Fibroblast of lung (primary cell): ENCODE results near the gene HS1BP3. TPM values are rescaled to one million over a fixed set of nuclear protein-coding genes. Genes with fewer than 3 reads are reported as not detected.

ENCODE experiments used
- DNase-seq, 2 donors: peaks; one replicate each; pipeline versions ENCODE4 v3.0.0 to v3.0.0-alpha.2; 2010; ENCODE audit warnings: low read depth in 2 of 2
- H2AFZ ChIP-seq: 2 replicates; pipeline ENCODE4 v1.5.1; 2012; ENCODE audit warnings: low read length, control low read depth, inconsistent platforms
- H3K27ac ChIP-seq: 2 replicates; pipeline ENCODE4 v1.5.1; 2011; ENCODE audit warnings: low read length, control low read depth; ENCODE audit not compliant: insufficient read depth
- H3K27me3 ChIP-seq: 2 replicates; pipeline ENCODE4 v1.5.1; 2011; ENCODE audit warnings: mild to moderate bottlenecking, low read length; ENCODE audit not compliant: control insufficient read depth, insufficient read depth
- H3K36me3 ChIP-seq: 2 replicates; pipeline ENCODE4 v1.5.1; 2011; ENCODE audit warnings: low read length; ENCODE audit not compliant: control insufficient read depth, insufficient read depth
- H3K4me1 ChIP-seq: 2 replicates; pipeline ENCODE4 v1.5.1; 2011; ENCODE audit warnings: low read length; ENCODE audit not compliant: control insufficient read depth, insufficient read depth; ENCODE audit errors: extremely low read depth
- H3K4me2 ChIP-seq: 2 replicates; pipeline ENCODE4 v1.5.1; 2011; ENCODE audit warnings: low read length, control low read depth; ENCODE audit not compliant: insufficient read depth; ENCODE audit errors: extremely low read depth
- H3K4me3 ChIP-seq, 4 experiments: fragments of 200-600 bp in 1 of 4; sonication (generic) in 1 of 4; replicated peaks in 1 of 4; 2 replicates each; pipeline ENCODE4 v1.5.1; 2011 to 2016; ENCODE audit warnings: low read length in 4 of 4, low read depth in 3 of 4, mild to moderate bottlenecking in 3 of 4, control low read depth in 2 of 4, inconsistent platforms in 1 of 4, mixed read lengths in 1 of 4; ENCODE audit not compliant: insufficient read depth in 1 of 4; ENCODE audit errors: control extremely low read depth in 1 of 4
- H3K79me2 ChIP-seq: 2 replicates; pipeline ENCODE4 v1.5.1; 2012; ENCODE audit warnings: mild to moderate bottlenecking, low read length, inconsistent platforms; ENCODE audit not compliant: control insufficient read depth, insufficient read depth
- H3K9ac ChIP-seq: 2 replicates; pipeline ENCODE4 v1.5.1; 2011; ENCODE audit warnings: mild to moderate bottlenecking, low read length, control low read depth; ENCODE audit not compliant: insufficient read depth
- H3K9me3 ChIP-seq: 2 replicates; pipeline ENCODE4 v1.5.1; 2012; ENCODE audit warnings: low read depth, low read length; ENCODE audit not compliant: control insufficient read depth, insufficient read depth
- H4K20me1 ChIP-seq: 2 replicates; pipeline ENCODE4 v1.5.1; 2011; ENCODE audit warnings: low read length; ENCODE audit not compliant: control insufficient read depth, insufficient read depth; ENCODE audit errors: extremely low read depth
- CTCF ChIP-seq, 2 donors: IDR thresholded peaks in 1 of 2; conservative IDR thresholded peaks in 1 of 2; 1 replicate in 1 of 2; 2 replicates in 1 of 2; pipeline ENCODE4 v1.5.1; 2011 to 2012; ENCODE audit warnings: low read length in 2 of 2, control low read depth in 1 of 2, inconsistent platforms in 1 of 2, low read depth in 1 of 2, mild to moderate bottlenecking in 1 of 2
- EZH2 ChIP-seq: IDR thresholded peaks from 2 replicates; pipeline ENCODE4 v1.5.1; 2012; ENCODE audit warnings: low read length, control low read depth, mild to moderate bottlenecking; ENCODE audit errors: missing control alignments
- polyA plus RNA-seq, 2 donors: library from polyadenylated mRNA; depleted of rRNA in 1 of 2; stranded (reverse) in 1 of 2; unstranded in 1 of 2; fragments of >200 nt; gene quantifications; 2 replicates each; pipeline ENCODE4 v1.2.1, GENCODE V29; 2011 to 2012; ENCODE audit warnings: missing spikeins in 1 of 2
- total RNA-seq: library from RNA; depleted of rRNA; stranded (reverse); fragments of >200 nt; gene quantifications from 2 replicates; pipeline ENCODE4 v1.2.1, GENCODE V29; 2014

Gene HS1BP3
- total and polyA plus RNA-seq, 2 donors (not counting 1 experiment from before 2014, with no cell fraction given) = 17.8 to 38.1 TPM

GRCh38 chr2:20674309-20674965, 23.5 kb upstream of the HS1BP3 start:
- peak overlapping the region; percentile 16 for H3K27ac ChIP-seq
- no peak overlapping the region for H3K9ac ChIP-seq

GRCh38 chr2:20673686-20674308, 22.9 kb upstream of the HS1BP3 start:
- no peaks in the 10 kb centered on the region for H4K20me1 ChIP-seq
- no peak for DNase-seq

More at GRCh38 chr2:20674309-20674965, 23.5 kb upstream of the HS1BP3 start:
- TF ChIP-seq EZH2 = no peak
- TF ChIP-seq CTCF (conservative IDR thresholded peaks at IDR 0.05 in 1 of 2, IDR thresholded peaks at IDR 0.05 in 1 of 2; ENCODE audit: low read depth in 1 of 2, low read length in 2 of 2) = no peak
- Histone ChIP-seq H3K4me2 (no peak overlapping the region), H3K36me3 (no peaks in the 10 kb centered on the region), H3K9me3 (no peaks in the 10 kb centered on the region), H3K79me2 (no peaks in the 10 kb centered on the region), H2AFZ (no peak overlapping the region), H3K27me3 (peaks cover 36% of the 10 kb centered on the region), H3K4me1 (peaks cover 7% of the 10 kb centered on the region), H4K20me1 (no peaks in the 10 kb centered on the region), H3K4me3 (no peak overlapping the region)
- DNase-seq = no peak

More at GRCh38 chr2:20673686-20674308, 22.9 kb upstream of the HS1BP3 start:
- TF ChIP-seq CTCF (conservative IDR thresholded peaks at IDR 0.05 in 1 of 2, IDR thresholded peaks at IDR 0.05 in 1 of 2; ENCODE audit: low read depth in 1 of 2, low read length in 2 of 2) = no peak
- TF ChIP-seq EZH2 = no peak
- Histone ChIP-seq H3K9ac (no peak overlapping the region), H3K27me3 (peaks cover 41% of the 10 kb centered on the region), H3K79me2 (no peaks in the 10 kb centered on the region), H3K27ac (no peak overlapping the region), H3K4me3 (no peak overlapping the region), H3K36me3 (no peaks in the 10 kb centered on the region), H3K9me3 (no peaks in the 10 kb centered on the region), H3K4me2 (no peak overlapping the region), H2AFZ (no peak overlapping the region), H3K4me1 (peaks cover 7% of the 10 kb centered on the region)
